Adrenal gland (tissue), 19 donors: ENCODE data around the gene ST8SIA1. TPM values are rescaled to one million over a fixed set of nuclear protein-coding genes. Genes with fewer than 3 reads are reported as not detected.
"Not testable (repeated sequence)": the region's sequence is repeated elsewhere in the genome, so short reads cannot be mapped to it uniquely, and the experiment has no call there.

ENCODE experiments used
- DNase-seq, 7 donors: peaks; one replicate each; pipeline ENCODE4 v3.0.0-alpha.2; 2019 to 2020
- H3K27ac ChIP-seq, 5 donors: fragments of 200-600 bp; sonication (generic) in 4 of 5; 1 replicate in 3 of 5; 2 replicates in 2 of 5; pipeline versions ENCODE4 v1.5.1 to v1.8.0; 2016 to 2020; ENCODE audit warnings: mild to moderate bottlenecking in 1 of 5
- H3K27me3 ChIP-seq: fragments of 200-600 bp; 2 replicates; pipeline ENCODE4 v1.8.0; 2021
- H3K36me3 ChIP-seq, 2 donors: fragments of 200-600 bp; replicated peaks in 1 of 2; 1 replicate in 1 of 2; 2 replicates in 1 of 2; pipeline versions ENCODE4 v1.5.1 to v1.8.0; 2018 to 2022
- H3K4me1 ChIP-seq, 2 donors: fragments of 200-600 bp; replicated peaks in 1 of 2; 1 replicate in 1 of 2; 2 replicates in 1 of 2; pipeline versions ENCODE4 v1.5.1 to v1.8.0; 2018 to 2021
- H3K4me3 ChIP-seq, 4 donors: fragments of 200-600 bp; sonication (generic) in 3 of 4; one replicate each; pipeline ENCODE4 v1.5.1; 2016 to 2018
- H3K9me3 ChIP-seq, 3 donors: fragments of 200-600 bp; sonication (generic) in 1 of 3; replicated peaks in 1 of 3; 1 replicate in 2 of 3; 2 replicates in 1 of 3; pipeline versions ENCODE4 v1.5.1 to v1.8.0; 2016 to 2021
- POLR2A ChIP-seq, 2 donors: fragments of 450-650 bp; IDR thresholded peaks; one replicate each; pipeline ENCODE4 v1.6.1; 2017; ENCODE audit warnings: antibody characterized with exemption in 2 of 2, mild to moderate bottlenecking in 2 of 2, moderate library complexity in 1 of 2
- WGBS, 4 donors: extraction: QIAGEN DNeasy Blood & Tissue Kit in 2 of 4; methylation state at CpG; one replicate each; pipeline versions ENCODE4 v1.1.5 to v1.1.7; 2013 to 2017; 5-methylcytosine and 5-hydroxymethylcytosine counted together
- intact Hi-C, 2 donors: fragments of 100-400 bp; cut with DNase I; formaldehyde crosslinking; loops; one replicate each; pipeline versions ENCODE4 v1.14.1 to v1.15.0; 2022 to 2023
- long read RNA-seq, 10 donors: library from polyadenylated mRNA in 3 of 10; unstranded in 2 of 10; stranded (forward) in 1 of 10; transcript quantifications; one replicate each; pipeline ENCODE4 v2.0.0 and lab custom pipeline, GENCODE V29; 2021 to 2026
- polyA plus RNA-seq, 3 donors: library from polyadenylated mRNA; stranded (reverse); fragments of 200-250 nt in 2 of 3; fragments of 350-450 nt in 1 of 3; fragmentation: Illumina TruSeq in 1 of 3; extraction: RNeasy Lipid Tissue Mini Kit (QIAGEN cat#74804) in 1 of 3; gene quantifications; one replicate each; pipeline ENCODE4 v1.2.3, GENCODE V29; 2013 to 2014
- total RNA-seq, 9 donors: library from RNA; depleted of rRNA in 4 of 9; stranded (reverse); fragments of >200 nt in 4 of 9; fragments of 120-200 nt in 1 of 9; fragmentation: NEBNext Ultra II Directional in 1 of 9; extraction: Animal tissue kit (Norgen Biotek cat#: 25700) in 1 of 9; gene quantifications; one replicate each; pipeline versions ENCODE4 v1.1.0 to v1.2.4, GENCODE V29; 2013 to 2023
- TF ChIP-seq, protein P1 (sequence below), 6 experiments: fragments of 450-650 bp in 4 of 6; fragments of 200-600 bp in 2 of 6; sonication (generic) in 1 of 6; IDR thresholded peaks; 1 replicate in 5 of 6; 2 replicates in 1 of 6; pipeline versions ENCODE4 v1.5.1 to v1.8.0; 2016 to 2021; ENCODE audit warnings: antibody characterized with exemption in 6 of 6, mild to moderate bottlenecking in 2 of 6, moderate library complexity in 1 of 6
- donor health status: healthy with polysubstance abuse.
- donor health status: Bipolar disorder and iron deficiency.
- donor health status: DM: yes; HTN: yes; CAD: no.
- donor health status: DM: no; HTN: no; CAD: no.
- donor health status: DM: no; HTN: no; CAD: no.
- donor health status: DM: yes; HTN: yes; CAD: no.

ST8SIA1 gene, protein sequence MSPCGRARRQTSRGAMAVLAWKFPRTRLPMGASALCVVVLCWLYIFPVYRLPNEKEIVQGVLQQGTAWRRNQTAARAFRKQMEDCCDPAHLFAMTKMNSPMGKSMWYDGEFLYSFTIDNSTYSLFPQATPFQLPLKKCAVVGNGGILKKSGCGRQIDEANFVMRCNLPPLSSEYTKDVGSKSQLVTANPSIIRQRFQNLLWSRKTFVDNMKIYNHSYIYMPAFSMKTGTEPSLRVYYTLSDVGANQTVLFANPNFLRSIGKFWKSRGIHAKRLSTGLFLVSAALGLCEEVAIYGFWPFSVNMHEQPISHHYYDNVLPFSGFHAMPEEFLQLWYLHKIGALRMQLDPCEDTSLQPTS
- total RNA-seq, result 10 to 100 TPM in 7 of 9 donors, 1 to 10 TPM in 2; 3.1 to 37.8 (median 11.8) TPM
- polyA plus RNA-seq, result 10 to 100 TPM in 2 of 3 donors, 1 to 10 TPM in 1; 4.2 to 12.1 (median 11.7) TPM
- long read RNA-seq, donor 1, full-length matches to known transcripts, result 2 of 250 reads
- long read RNA-seq, donor 1, partial matches to known transcripts, result 109 of 250 reads
- long read RNA-seq, donor 1, other reads (novel, unspliced or antisense), result 139 of 250 reads
- long read RNA-seq, donor 2, partial matches to known transcripts, result 75 of 158 reads
- long read RNA-seq, donor 2, other reads (novel, unspliced or antisense), result 81 of 158 reads
- long read RNA-seq, donor 3, partial matches to known transcripts, result 240 of 335 reads
- long read RNA-seq, donor 3, other reads (novel, unspliced or antisense), result 93 of 335 reads
- long read RNA-seq, donor 4, full-length matches to known transcripts, result 2 of 7 reads
- long read RNA-seq, donor 4, partial matches to known transcripts, result 0 of 7 reads
- long read RNA-seq, donor 4, other reads (novel, unspliced or antisense), result 5 of 7 reads
- long read RNA-seq, donor 5, full-length matches to known transcripts, result 5 of 7 reads
- long read RNA-seq, donor 5, partial matches to known transcripts, result 0 of 7 reads
- long read RNA-seq, donor 5, other reads (novel, unspliced or antisense), result 2 of 7 reads
- long read RNA-seq, donor 6, full-length matches to known transcripts, result 3 of 5 reads
- long read RNA-seq, donor 6, partial matches to known transcripts, result 0 of 5 reads
- long read RNA-seq, donor 6, other reads (novel, unspliced or antisense), result 2 of 5 reads
- long read RNA-seq, donor 7, partial matches to known transcripts, result 0 of 1 reads
- long read RNA-seq, donor 7, other reads (novel, unspliced or antisense), result 0 of 1 reads
- long read RNA-seq, donor 8, partial matches to known transcripts, result 285 of 309 reads
- long read RNA-seq, donor 8, other reads (novel, unspliced or antisense), result 22 of 309 reads
- long read RNA-seq, donor 9, full-length matches to known transcripts, result 7 of 256 reads
- long read RNA-seq, donor 9, partial matches to known transcripts, result 178 of 256 reads
- long read RNA-seq, donor 9, other reads (novel, unspliced or antisense), result 71 of 256 reads
- long read RNA-seq, donor 10, partial matches to known transcripts, result 50 of 133 reads
- long read RNA-seq, donor 10, other reads (novel, unspliced or antisense), result 82 of 133 reads

DNA sequence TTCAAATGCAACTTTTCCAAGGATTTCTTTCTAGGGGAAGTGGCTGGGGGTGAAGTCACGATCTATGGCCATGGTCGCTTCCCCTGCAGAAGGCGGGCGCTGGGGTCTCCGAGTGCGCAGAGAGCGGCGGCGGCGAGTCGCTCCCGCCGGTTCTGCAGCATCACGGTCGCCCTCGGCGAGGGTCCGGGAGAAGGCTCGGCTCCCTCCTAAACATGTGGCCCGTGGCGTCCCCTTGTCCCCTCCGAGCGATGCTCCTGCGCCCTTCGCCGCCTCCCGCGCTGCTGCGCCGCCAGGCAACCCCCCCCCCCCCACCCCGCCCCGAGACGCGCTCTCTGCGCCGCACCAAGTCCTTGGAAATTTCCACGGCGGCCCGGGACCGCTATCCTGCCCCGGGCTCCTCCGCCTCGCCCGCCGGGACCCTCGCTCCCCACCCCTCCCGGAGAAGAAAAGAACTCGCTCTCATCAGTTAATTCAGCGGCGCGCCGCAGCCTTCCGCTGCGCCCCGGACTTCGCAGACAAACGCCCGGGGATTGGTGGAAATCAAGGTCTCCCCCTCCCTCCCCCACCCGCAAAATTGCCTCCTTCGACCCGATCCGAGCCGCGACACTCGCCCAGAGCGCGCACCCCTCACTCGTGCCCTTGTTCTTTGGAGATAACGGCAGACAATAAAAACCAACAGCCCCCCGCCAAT lies at the start of gene ST8SIA1:
Gene ST8SIA1, minus strand, starts transcription at position 298 of the 691 bp plus-strand sequence. CDS start 475 bp downstream, outside the sequence.
- WGBS, 4 donors, result 0 to 1% (median 0%) methylated on average over 8 to 70 of the region's 70 CpGs
- intact Hi-C loops, result loop anchor here (5.0 kb wide), 2 partner anchors 232 to 247 kb away; no protein-coding TSS in a partner anchor
- TF ChIP-seq POLR2A (IDR thresholded peaks at IDR 0.05), result peak in 1 of 2 donors; percentile 42
- TF ChIP-seq, protein P1, sequence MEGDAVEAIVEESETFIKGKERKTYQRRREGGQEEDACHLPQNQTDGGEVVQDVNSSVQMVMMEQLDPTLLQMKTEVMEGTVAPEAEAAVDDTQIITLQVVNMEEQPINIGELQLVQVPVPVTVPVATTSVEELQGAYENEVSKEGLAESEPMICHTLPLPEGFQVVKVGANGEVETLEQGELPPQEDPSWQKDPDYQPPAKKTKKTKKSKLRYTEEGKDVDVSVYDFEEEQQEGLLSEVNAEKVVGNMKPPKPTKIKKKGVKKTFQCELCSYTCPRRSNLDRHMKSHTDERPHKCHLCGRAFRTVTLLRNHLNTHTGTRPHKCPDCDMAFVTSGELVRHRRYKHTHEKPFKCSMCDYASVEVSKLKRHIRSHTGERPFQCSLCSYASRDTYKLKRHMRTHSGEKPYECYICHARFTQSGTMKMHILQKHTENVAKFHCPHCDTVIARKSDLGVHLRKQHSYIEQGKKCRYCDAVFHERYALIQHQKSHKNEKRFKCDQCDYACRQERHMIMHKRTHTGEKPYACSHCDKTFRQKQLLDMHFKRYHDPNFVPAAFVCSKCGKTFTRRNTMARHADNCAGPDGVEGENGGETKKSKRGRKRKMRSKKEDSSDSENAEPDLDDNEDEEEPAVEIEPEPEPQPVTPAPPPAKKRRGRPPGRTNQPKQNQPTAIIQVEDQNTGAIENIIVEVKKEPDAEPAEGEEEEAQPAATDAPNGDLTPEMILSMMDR (IDR thresholded peaks at IDR 0.05), result no peak
- H3K9me3 ChIP-seq, result no peaks in the 10 kb centered on the region
- H3K4me1 ChIP-seq, result peaks cover 0 to 17% of the 10 kb centered on the region in 2 donors
- no peaks in the 10 kb centered on the region for H3K27me3 ChIP-seq
- peak; percentile 49 to 81 (median 65) for DNase-seq
- H3K27ac ChIP-seq, result peak within 1 kb of the TSS in 4 of 5 donors; percentile 49 to 90 (median 72)
- peak within 1 kb of the TSS in 3 of 4 donors; percentile 11 to 79 (median 55) for H3K4me3 ChIP-seq
- no peaks in the 10 kb centered on the region for H3K36me3 ChIP-seq

DNA sequence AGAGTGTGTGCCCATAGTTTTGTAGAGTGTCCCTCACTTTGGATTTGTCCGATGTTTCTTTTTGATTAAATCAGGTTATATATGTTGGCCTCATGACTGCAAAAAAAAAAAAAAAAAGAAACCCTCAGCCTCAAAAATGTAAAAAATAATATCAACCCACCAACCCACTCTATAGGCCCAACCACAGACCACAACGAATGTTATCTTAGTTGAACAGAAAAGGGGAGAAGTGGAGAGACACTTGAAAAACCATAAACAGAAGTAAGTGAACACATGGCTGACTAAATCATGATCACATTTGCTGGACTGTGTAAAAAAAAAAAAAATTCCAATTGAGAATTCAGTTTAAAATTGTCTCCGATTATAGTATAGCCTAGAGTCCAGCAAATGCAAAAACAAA lies 45.5 kb upstream of the ST8SIA1 start:
- no peaks in the 10 kb centered on the region for H3K36me3 ChIP-seq
- no peaks in the 10 kb centered on the region for H3K27me3 ChIP-seq
- H3K4me1 ChIP-seq, result no peaks in the 10 kb centered on the region
- WGBS, 4 donors, result 71 to 78% (median 75%) methylated on average over 3 of the region's 3 CpGs
- no peak for DNase-seq
- intact Hi-C loops, result no loop called here
- H3K4me3 ChIP-seq, result no peak overlapping the region
- H3K27ac ChIP-seq, result no peak overlapping the region
- TF ChIP-seq, protein P1 (IDR thresholded peaks at IDR 0.05), result no peak
- no peak for TF ChIP-seq POLR2A (IDR thresholded peaks at IDR 0.05)
- peaks cover 0 to 8% (median 0%) of the 10 kb centered on the region in 3 donors for H3K9me3 ChIP-seq

- WGBS, 4 donors, result 43 to 59% (median 48%) methylated on average over 4 of the region's 4 CpGs
- TF ChIP-seq, protein P1 (IDR thresholded peaks at IDR 0.05), result no peak
- TF ChIP-seq POLR2A (IDR thresholded peaks at IDR 0.05), result no peak
Observed at GRCh38 chr12:22377731-22378496, 43.4 kb upstream of the ST8SIA1 start.

GRCh38 chr12:22376596-22377150 lies 42.2 kb upstream of the ST8SIA1 start:
- intact Hi-C loops, H3K36me3 ChIP-seq, DNase-seq, H3K4me3 ChIP-seq, H3K9me3 ChIP-seq, H3K27me3 ChIP-seq, H3K4me1 ChIP-seq, H3K27ac ChIP-seq: not testable (repeated sequence)
- WGBS, 4 donors, result 84 to 98% (median 95%) methylated on average over 2 to 44 of the region's 44 CpGs

More at GRCh38 chr12:22377731-22378496, 43.4 kb upstream of the ST8SIA1 start:
- H3K27ac ChIP-seq, result no peak overlapping the region
- no peak overlapping the region for H3K4me3 ChIP-seq
- no peaks in the 10 kb centered on the region for H3K4me1 ChIP-seq
- H3K27me3 ChIP-seq, result no peaks in the 10 kb centered on the region
- DNase-seq, result peak in 1 of 7 donors; percentile 16
- H3K9me3 ChIP-seq, result no peaks in the 10 kb centered on the region
- H3K36me3 ChIP-seq, result no peaks in the 10 kb centered on the region
- intact Hi-C loops, result no loop called here
